GM21717 (cell line): ENCODE measurements around the gene HOXB3.

Experiments used
- ATAC-seq: cut with Tn5 transposase; IDR thresholded peaks from one replicate; pipeline ENCODE4 v1.9.1; 2021; ENCODE audit warnings: mild to moderate bottlenecking, moderate library complexity; ENCODE audit not compliant: unreplicated experiment

HOXB3 gene

GRCh38 chr17:48589831-48590606, at the start of gene HOXB3:
Gene HOXB3, minus strand, starts transcription at chr17:48590241. Its CDS starts 37,767 bp downstream, at chr17:48552474.
- ATAC-seq, result no peak

DNA sequence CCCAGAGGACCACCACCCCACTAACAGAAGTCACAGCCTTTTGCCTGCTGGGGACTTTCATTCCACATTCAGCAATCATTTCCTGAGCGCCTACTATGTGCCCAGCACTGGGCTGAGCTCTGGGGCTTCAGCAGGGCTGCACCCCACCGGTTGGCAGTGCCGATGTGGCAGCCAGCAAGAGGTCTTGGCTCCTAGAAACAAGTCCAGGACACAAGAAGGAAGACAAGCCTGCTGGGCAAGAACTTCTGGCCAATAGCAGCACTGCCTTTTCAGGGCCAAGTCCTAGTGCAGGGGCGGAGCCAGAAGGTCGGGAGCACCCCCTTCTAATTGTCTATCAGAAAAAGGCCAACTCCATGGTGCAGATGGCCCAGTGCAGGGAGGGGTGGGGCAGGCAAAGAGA, 49.1 kb upstream of the HOXB3 start:
- no peak for ATAC-seq

DNA sequence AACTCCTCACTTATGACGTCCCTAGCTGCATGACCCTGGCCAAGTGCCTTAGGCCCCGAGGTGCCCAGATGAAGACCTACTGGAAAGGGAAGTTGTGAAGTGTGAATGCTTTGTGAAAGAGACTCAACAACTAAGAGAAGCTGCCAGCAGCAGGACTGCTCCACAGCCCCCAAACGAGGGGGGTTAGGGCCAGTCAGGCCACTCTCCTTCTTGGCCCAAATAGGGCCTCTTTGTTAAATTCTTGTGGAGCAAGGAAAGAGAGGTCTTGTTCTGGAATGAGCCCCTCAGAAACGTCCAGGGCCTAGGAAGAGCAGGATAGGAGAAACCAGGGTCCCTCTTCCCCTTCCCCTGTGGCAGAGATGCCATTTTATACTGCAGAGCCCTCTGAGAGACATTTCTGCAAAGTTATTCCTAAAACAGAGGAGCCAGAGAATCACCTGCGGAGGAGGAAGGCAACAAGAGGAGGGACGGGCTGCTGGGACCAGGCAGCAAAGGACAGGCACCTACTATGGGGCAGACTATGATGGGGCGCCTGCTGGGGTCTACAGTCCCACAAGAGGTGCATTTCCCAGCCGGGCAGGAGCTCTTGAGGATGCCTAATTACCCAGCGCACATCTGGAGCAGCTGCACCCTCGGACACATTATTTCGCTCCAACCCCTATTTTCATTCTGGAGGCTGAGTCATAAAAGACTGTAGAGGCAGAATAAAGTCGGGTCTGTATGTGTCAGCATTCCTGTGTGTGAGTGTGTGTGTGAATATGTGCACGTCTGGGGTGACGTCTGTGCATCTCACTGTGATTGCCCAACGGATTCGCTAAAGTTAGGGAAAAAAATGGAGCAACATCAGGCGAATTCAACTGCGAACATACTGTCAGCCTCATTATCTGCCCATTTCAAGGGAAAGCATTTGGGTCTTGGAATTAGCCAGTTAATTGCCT, 47.6 kb upstream of the HOXB3 start:
- ATAC-seq, result no peak

DNA sequence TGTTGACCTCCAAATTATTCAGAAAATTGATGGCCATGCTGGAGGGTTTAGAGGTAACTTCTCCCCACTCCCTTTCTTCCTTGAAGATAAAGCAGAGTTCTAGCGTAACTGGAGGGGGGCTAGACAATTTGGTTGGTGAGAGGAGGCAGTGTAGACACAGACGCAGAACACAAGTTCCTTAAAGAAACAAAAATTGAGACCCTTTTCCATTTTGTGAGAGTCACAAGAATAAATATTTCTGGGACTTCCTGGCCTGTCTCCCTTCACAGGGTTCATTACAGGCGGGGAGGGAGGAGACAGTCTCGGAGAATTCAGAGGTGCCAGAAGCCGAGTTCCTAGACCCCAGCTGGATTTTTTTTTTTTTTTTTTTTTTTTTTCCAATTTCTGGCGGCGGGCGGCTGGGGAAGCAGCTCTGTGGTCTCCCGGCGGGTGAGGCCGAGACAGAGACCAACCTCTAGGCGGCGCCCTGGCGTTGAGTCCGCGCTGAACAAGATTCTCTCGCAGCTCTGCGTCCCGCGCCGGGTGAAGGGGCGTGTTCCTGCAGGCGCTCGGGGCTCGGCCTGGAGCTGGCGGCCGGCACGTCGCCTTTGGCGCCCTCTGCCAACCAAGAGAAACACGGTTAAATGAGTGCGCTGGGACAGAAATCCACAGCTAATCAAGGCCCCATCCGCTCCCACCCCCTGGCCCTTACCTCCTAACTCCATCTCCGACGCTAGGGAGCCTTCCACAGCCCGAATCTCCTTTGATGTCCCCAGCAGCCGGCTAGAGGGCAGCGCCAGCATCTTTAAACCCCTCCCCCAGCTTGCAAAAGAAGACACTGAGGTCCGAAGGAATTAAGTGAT, 46.4 kb upstream of the HOXB3 start:
- no peak for ATAC-seq

DNA sequence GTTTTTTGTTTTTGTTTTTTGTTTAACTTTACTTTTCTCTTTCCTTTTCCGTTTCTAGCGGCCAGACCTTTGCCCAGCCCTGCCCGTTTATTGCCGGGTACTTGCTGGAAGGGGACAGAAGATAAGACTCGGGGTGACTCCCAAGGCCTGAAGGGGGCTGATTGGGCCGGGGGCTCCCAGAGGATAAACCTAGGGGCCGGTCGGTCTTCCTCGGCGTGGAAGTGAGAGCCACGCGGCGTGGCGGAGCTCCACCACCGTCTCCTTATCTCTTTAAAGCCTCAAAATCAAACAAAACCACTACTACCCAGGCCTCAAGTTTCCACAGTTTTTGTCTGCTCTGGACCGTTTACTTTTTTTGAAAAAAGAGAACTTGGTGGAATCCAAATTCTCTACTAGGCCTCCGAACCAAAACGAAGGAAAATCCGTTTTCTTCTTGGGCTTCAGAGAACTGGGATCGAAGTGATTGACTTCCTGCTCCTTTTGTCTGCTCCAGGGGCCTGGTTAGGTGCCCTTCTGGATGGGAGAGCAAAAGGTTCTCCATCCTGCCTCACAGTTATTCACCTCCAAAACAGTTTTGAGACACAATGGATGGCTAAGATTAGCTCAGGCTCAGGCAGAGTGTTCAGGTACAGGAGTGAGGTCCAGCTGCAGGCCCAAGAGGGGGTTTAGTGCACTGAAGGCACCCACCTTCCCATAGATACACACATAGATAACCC, 44.6 kb upstream of the HOXB3 start:
- ATAC-seq, result no peak

DNA sequence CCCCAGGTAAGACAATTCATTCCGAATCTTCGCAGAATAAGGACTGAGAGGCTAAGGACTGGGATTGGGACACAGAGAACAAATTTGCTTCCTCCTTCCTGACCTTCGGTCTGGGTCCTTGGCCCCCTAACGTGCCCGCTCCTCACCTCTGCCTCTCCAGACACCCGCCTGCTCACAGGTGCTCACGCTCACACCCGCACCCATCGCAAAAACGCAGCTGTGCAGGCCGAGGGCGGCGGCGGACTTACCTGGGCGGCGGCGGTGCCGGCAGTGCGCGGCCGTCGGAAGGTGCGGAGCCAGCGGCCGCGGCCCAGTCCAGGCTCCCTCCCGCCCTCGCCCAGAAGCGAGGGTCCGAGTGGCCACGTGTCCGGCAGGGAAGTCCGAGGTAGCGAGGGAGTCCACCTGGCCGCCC, 43.2 kb upstream of the HOXB3 start:
- ATAC-seq, result no peak

DNA sequence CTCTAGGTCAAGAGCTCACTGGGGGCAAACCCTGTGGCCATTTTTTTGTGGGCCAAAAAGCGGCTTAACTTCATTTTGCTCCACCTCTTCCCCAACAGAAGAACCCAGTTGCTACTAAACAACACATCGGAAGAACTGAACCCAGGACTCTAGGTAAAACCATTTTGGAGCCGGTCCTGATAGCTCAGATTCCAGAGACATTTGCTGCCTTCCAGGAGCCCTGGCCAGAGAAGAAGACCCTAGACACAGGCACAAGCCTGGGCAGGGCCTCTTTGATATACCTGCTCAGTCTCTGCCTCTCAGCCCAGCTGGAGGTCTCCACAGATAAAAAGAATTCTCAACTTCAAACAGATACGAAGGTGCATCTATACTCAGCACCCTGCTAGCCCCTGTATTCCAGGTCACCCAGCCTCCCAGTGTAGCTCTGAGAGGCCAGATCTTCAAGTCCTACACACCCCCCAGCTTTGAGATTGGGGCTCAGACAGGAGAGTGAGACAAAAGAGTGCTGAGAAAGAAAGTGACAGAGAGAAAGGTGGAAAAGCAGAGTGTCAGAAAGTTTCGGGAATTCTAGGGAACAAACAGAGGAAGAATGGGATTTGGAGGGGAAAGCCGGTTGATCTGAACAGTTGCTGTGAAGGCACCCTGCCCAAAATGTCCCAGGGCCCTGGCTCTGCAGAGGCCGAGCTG, 42.7 kb upstream of the HOXB3 start:
- ATAC-seq, result no peak

GRCh38 chr17:48631693-48632578, 41.9 kb upstream of the HOXB3 start:
- no peak for ATAC-seq

DNA sequence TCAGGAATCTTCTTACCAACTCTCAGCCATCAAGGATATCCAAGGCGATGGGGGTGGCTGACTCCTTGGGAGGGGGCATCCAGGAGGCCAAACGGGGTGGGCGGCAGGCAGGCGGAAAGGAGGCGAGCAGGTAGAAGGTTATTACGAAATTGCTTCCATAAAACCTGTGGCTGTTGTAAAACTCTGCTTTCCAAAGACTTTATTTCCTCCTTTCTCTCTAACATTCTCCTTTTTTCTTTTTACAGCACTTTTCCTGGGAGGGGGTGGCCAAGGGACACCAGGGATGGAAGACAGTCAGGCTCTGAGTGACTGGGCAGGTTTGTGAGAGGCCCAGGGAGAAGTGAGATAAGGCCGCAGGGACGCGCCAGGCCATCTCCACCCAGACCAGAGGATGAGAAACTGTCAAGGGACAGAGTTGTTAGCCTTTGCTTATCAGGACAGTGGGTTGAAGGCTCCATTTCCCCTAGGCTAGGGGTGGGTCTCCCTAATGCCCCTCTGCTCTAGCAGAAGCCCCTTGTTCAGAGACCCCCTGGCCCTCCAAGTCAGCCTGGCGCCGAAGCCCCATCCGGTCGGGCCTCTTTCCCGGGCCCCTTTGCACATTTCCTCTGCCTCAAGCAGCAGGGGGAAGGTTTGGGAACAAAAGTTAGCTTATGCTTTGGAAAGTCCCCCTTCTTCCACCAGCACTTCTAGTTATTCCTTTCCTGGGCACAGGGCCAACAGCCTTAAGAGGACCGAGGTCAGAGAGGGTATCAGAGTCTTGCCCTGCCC, 41.1 kb upstream of the HOXB3 start:
- no peak for ATAC-seq

DNA sequence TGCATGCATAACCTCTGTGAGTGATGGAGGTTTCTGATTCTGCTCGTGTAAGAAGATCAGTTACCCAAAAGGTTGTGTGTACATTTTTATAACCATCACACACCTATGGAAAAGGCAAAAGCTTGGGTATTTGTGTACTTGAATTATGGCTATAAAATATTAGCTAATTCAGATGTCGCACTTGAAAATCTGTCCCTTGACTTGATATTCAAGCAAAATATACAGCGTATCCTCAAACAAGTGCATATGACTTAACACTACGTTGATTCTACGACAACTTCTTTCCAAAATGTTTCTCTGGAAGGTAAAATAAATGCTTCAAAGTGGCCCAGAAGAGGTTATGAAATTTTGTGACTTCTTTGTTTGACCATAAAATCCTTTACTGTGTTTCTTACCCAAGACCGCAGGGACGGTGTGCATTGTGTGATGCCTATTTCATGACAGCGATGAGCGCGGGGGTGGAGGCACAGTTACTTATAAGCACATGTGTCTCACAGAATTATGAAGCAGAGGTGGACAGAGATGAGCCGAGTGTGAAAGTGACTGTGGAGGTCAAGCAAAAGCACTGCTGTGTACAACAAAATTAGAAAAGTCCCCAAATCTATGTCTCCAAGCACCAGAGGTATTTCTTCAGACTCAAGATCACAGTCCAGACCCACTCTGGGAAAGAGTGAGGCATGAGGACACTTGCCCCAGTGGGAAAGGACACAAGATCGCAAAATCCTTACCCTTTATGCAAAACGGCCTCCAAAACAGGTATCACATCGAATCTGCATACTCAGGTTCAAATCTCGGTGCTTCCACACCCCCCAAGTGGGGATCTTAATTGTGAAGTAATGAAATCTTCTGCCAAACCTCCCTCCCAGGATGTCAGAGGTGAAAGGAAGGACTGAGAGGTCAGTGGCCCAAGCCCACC, 40.2 kb upstream of the HOXB3 start:
- ATAC-seq, result no peak

GRCh38 chr17:48629411-48629759, 39.3 kb upstream of the HOXB3 start:
- no peak for ATAC-seq

- no peak for ATAC-seq
These were observed 38.8 kb upstream of the HOXB3 start for GRCh38 chr17:48628649-48629410.

DNA sequence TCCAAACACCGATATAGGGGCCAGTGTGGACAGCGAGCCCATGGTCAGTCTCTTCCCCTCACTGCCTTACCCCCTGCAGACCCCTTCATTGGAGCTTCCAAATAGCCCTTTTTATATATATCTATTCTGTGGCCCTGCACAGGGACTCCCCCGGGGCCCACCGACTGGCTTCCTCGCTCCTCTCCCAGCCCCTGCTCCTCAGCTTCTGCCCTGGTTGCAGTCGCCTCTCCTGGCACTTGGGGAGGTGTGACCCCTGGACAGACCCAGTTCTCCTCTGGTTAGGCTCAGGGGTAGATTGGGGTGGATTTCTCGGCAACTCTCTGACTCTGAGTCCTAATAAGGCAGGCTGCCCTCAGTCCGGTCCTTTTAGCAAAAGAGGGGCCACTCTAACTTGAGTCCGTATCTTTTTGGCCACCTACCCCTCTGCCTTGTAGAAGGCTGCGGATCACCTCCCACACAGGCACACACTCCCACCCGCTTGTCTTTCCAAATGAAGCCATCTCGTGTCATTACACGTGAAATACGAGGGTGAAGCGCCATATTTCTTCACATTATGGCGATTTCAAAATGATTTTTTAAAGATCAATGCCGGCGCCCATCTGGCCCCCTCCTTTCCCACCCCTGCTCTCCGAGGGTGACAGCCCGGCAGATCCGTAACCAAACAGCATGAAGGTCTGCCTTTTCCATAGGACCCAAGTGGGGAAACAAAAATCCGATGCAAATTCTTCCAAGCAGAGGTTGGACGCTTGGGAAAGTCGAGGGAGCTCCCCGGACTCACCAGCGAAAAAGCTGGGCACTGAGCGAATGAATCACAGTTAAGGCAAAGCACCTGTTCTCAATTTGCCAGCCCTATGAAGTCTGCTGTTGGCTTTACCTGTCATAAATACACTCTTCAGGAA, 37.8 kb upstream of the HOXB3 start:
- ATAC-seq, result no peak

- no peak for ATAC-seq
These were observed 37.1 kb upstream of the HOXB3 start for GRCh38 chr17:48627118-48627597.
